Vagina (tissue), 2 donors: Measurements from ENCODE around the gene GMEB1.

Experiments
- CTCF ChIP-seq, 3 experiments: fragments of 450-650 bp in 2 of 3; fragments of 200-600 bp in 1 of 3; sonication (generic) in 1 of 3; IDR thresholded peaks; one replicate each; pipeline ENCODE4 v1.5.1; 2017 to 2019; ENCODE audit warnings: antibody characterized with exemption in 3 of 3, mild to moderate bottlenecking in 2 of 3, moderate library complexity in 2 of 3
- POLR2A ChIP-seq, 2 donors: fragments of 450-650 bp; IDR thresholded peaks; one replicate each; pipeline ENCODE4 v1.6.1; 2017; ENCODE audit warnings: antibody characterized with exemption in 2 of 2, mild to moderate bottlenecking in 2 of 2, moderate library complexity in 2 of 2

DNA sequence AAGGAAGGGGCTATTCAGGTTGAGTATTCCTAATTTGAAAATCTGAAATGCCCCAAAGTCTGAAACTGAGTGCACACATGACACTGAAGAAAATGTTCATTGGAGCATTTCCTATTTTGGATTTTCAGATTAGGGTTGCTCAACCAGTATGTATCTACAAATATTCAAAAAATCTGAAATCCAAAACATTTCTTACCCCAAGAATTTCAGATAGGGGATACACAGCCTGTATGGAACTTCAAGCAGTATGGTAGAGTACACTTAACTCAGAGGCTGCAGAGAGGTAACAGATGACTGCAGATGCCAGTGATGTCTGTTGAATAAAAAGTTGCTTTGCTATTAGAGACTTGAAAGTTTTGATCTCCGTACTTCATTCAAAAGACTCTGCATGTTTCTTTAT, 87.1 kb downstream of the GMEB1 start:
- TF ChIP-seq CTCF (IDR thresholded peaks at IDR 0.05) (no peak), POLR2A (IDR thresholded peaks at IDR 0.05) (no peak)
